AG04450 (cell line): ENCODE results near the gene CAMKMT. TPM values are rescaled to one million over a fixed set of nuclear protein-coding genes. Genes with fewer than 3 reads are reported as not detected.

Experiments used
- CTCF ChIA-PET: fragments of 300-600, 350-600 bp; formaldehyde crosslinking; extraction: SDS; loops from one replicate; lab custom pipeline; 2022; ENCODE audit warnings: antibody characterized with exemption, inconsistent platforms; lab: Charles Lee
- POLR2A ChIA-PET: fragments of 350-600 bp; formaldehyde crosslinking; extraction: SDS; loops from one replicate; lab custom pipeline; 2021; ENCODE audit warnings: antibody characterized with exemption, inconsistent platforms; lab: Yijun Ruan, JAX
- DNase-seq: peaks from one replicate; pipeline ENCODE4 v3.0.0-alpha.2; 2011; ENCODE audit warnings: low read depth, low spot score
- H3K27ac ChIP-seq: one replicate; pipeline ENCODE4 v1.5.1; 2012; ENCODE audit warnings: low read depth, low read length, control low read depth
- H3K27me3 ChIP-seq: one replicate; pipeline ENCODE4 v1.6.0; 2012; ENCODE audit warnings: low read length; ENCODE audit not compliant: control insufficient read depth, insufficient read depth
- H3K4me3 ChIP-seq: 2 replicates; pipeline ENCODE4 v1.5.1; 2011; ENCODE audit warnings: mild to moderate bottlenecking, low read depth, low read length, control low read depth
- H3K9me3 ChIP-seq: 2 replicates; pipeline ENCODE4 v1.5.1; 2012; ENCODE audit warnings: low read length; ENCODE audit not compliant: control insufficient read depth, insufficient read depth
- polyA plus RNA-seq: library from polyadenylated mRNA; depleted of rRNA; stranded (reverse); fragments of >200 nt; gene quantifications from 2 replicates; pipeline ENCODE4 v1.2.3, GENCODE V29; 2011
- TF ChIP-seq, protein P1 (sequence below): IDR thresholded peaks from 2 replicates; pipeline ENCODE4 v1.5.1; 2011; ENCODE audit warnings: low read depth, low read length, control low read depth, inconsistent platforms

CAMKMT gene
- polyA plus RNA-seq, 1 experiment: 10.2 TPM

DNA sequence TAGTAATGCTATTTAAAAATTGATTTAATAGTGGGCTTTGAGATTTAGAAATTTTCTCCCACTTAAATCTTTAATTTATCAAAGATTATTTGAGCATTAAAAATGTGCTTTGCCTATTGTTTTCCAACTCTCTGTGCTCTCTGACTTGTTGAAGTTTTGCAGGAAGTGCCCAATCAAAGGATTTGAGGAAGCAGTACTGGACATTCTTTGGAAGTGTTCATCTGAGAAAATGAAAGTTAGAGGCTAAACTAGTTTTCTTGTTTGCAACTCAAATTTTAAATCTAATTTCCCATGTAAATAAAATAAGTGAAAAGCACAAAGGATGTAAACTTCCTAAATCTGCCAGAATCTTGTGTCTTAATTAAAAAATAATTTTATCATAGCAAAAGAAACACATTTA, 89.1 kb downstream of the CAMKMT start:
- ChIA-PET POLR2A (no interaction called here), CTCF (interaction anchor here (0.5 to 1.4 kb wide), 2 partner anchors 16 to 29 kb away, joined by 5 to 11 read pairs; no protein-coding TSS in a partner anchor)
- no peaks in the 10 kb centered on the region for H3K27me3 ChIP-seq
- TF ChIP-seq, protein P1, sequence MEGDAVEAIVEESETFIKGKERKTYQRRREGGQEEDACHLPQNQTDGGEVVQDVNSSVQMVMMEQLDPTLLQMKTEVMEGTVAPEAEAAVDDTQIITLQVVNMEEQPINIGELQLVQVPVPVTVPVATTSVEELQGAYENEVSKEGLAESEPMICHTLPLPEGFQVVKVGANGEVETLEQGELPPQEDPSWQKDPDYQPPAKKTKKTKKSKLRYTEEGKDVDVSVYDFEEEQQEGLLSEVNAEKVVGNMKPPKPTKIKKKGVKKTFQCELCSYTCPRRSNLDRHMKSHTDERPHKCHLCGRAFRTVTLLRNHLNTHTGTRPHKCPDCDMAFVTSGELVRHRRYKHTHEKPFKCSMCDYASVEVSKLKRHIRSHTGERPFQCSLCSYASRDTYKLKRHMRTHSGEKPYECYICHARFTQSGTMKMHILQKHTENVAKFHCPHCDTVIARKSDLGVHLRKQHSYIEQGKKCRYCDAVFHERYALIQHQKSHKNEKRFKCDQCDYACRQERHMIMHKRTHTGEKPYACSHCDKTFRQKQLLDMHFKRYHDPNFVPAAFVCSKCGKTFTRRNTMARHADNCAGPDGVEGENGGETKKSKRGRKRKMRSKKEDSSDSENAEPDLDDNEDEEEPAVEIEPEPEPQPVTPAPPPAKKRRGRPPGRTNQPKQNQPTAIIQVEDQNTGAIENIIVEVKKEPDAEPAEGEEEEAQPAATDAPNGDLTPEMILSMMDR: no peak
- H3K9me3 ChIP-seq: no peaks in the 10 kb centered on the region
- H3K4me3 ChIP-seq: no peak overlapping the region
- H3K27ac ChIP-seq: no peak overlapping the region
- DNase-seq: no peak

DNA sequence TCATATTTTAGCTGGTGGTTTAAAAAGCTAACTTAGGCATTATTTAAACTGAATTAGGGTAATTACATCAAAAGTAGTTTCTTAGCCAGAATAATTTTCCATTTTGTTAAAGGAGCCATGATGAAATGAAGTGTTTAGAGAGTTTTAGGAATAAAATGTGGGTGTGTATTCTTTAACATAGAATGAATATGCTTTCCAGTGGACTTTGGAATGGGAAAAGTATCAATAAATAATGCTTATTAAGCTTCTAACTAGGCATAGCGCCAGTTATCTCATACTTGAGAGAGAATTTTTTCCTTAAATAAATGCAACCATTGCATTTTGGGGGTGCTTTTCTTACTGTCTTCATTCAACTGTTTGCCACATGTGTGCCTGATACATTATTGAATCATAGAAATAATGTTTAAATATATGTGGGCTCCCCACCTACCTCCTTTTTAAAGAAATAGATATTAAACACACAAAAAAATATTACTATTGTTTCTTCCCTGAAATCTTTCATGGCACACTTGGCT, 90.4 kb downstream of the CAMKMT start:
- ChIA-PET POLR2A (no interaction called here), CTCF (interaction anchor here (1.4 kb wide), 1 partner anchor 27 kb away, joined by 8 read pairs; no protein-coding TSS in a partner anchor)
- no peak overlapping the region for H3K27ac ChIP-seq
- TF ChIP-seq, protein P1: no peak
- no peaks in the 10 kb centered on the region for H3K9me3 ChIP-seq
- no peaks in the 10 kb centered on the region for H3K27me3 ChIP-seq
- DNase-seq: no peak
- H3K4me3 ChIP-seq: no peak overlapping the region

DNA sequence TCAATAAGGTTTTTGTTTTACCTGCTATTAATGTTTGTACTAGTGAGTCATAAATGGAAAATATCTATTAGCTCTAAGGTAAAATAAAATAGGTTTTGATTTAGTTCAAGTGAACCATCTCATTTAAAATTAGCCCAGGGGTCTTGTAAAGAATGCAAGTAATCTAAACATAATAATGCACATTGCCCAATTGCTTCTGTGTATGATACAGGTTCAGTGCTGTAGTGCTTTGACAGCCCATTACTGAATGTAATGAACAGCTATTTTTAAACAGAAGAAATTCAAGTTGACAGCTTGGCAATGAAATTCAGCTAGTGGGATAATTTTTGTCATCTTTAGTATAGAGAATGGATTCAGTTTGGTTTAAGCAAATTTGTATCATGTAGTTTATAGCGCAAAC, 91.5 kb downstream of the CAMKMT start:
- Histone ChIP-seq H3K4me3 (no peak overlapping the region), H3K27me3 (no peaks in the 10 kb centered on the region), H3K27ac (no peak overlapping the region), H3K9me3 (no peaks in the 10 kb centered on the region)
- POLR2A ChIA-PET: no interaction called here
- TF ChIP-seq, protein P1: no peak
- CTCF ChIA-PET: interaction anchor here (1.5 to 2.6 kb wide), 2 partner anchors 27 to 61 kb away, joined by 9 to 22 read pairs; no protein-coding TSS in a partner anchor
- DNase-seq: no peak

DNA sequence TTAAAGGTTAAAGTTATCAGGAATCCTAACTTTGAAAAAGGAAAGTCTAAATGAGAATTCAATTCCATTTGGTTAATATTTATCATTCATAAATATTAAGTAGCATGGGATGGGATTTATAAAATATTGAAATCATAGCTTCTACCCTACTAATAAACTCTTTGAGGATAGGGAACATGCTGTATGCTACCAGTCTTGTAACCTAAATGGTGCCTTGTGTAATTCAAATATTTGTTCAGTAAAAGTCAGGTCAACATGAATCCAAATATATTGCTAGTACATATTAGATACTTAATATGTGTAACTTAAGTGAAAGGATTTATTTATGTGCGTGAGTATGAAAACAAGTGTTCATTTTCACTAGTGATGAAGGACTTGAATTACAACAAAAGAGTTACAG, 94.1 kb downstream of the CAMKMT start:
- TF ChIP-seq, protein P1: no peak
- H3K9me3 ChIP-seq: no peaks in the 10 kb centered on the region
- ChIA-PET CTCF (interaction anchor here (2.4 kb wide), 1 partner anchor 24 kb away, joined by 18 read pairs; no protein-coding TSS in a partner anchor), POLR2A (no interaction called here)
- no peak for DNase-seq
- no peak overlapping the region for H3K4me3 ChIP-seq
- H3K27me3 ChIP-seq: no peaks in the 10 kb centered on the region
- no peak overlapping the region for H3K27ac ChIP-seq

DNA sequence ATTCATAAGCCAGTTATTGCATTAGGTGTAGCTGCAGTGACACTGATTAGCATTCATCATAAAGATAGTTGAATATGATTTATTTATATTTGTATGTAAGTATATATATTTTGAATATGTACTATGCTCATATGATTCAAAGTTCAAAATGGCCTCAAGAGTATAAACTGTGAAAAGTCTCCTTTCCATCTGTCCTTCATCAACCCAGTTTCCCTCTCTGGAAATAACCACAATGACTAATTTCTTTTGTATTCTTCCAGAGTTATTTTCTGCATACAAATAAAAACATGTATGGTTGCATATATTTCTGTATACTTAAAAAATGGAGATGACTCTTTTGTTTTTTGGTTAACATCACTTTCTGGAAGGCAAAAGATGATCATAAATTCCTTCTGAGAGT, 95.2 kb downstream of the CAMKMT start:
- TF ChIP-seq, protein P1: no peak
- DNase-seq: no peak
- Histone ChIP-seq H3K27ac (no peak overlapping the region), H3K27me3 (no peaks in the 10 kb centered on the region), H3K4me3 (no peak overlapping the region), H3K9me3 (no peaks in the 10 kb centered on the region)
- ChIA-PET CTCF (interaction anchor here (2.4 kb wide), 1 partner anchor 22 kb away, joined by 18 read pairs; no protein-coding TSS in a partner anchor), POLR2A (no interaction called here)
